OCI-LY1 (cell line): ENCODE measurements around the gene ANKRD33.

Source experiments
- H2AFZ ChIP-seq: fragments of 200-600 bp; sonication (generic), shearing (Covaris generic); 2 replicates; pipeline ENCODE4 v1.6.0; 2014; ENCODE audit warnings: antibody characterized with exemption, mild to moderate bottlenecking, low read length
- H3F3A ChIP-seq: fragments of 200-600 bp; sonication (generic), shearing (Covaris generic); 2 replicates; pipeline ENCODE4 v1.6.0; 2014; ENCODE audit warnings: mild to moderate bottlenecking, antibody characterized with exemption, low read length, moderate library complexity; ENCODE audit not compliant: insufficient read depth
- H3K27ac ChIP-seq: fragments of 200-600 bp; sonication (generic); 2 replicates; pipeline ENCODE4 v1.5.1; 2014; ENCODE audit warnings: low read length, mixed run types, mild to moderate bottlenecking, low read depth; ENCODE audit not compliant: poor library complexity, severe bottlenecking
- H3K27me3 ChIP-seq: fragments of 200-600 bp; sonication (generic); 2 replicates; pipeline ENCODE4 v1.6.0; 2014; ENCODE audit warnings: antibody characterized with exemption, mild to moderate bottlenecking, low read length, moderate library complexity; ENCODE audit not compliant: insufficient read depth
- H3K36me3 ChIP-seq: fragments of 200-600 bp; sonication (generic); 2 replicates; pipeline ENCODE4 v1.6.1; 2014; ENCODE audit warnings: mild to moderate bottlenecking, antibody characterized with exemption, low read length, moderate library complexity, mixed read lengths; ENCODE audit not compliant: insufficient read depth
- H3K4me1 ChIP-seq: fragments of 200-600 bp; sonication (generic); 2 replicates; pipeline ENCODE4 v1.5.1; 2014; ENCODE audit warnings: mild to moderate bottlenecking, low read length, moderate library complexity; ENCODE audit not compliant: insufficient read depth, severe bottlenecking
- H3K4me2 ChIP-seq: fragments of 200-600 bp; sonication (generic), shearing (Covaris generic); 2 replicates; pipeline ENCODE4 v1.6.1; 2014; ENCODE audit warnings: low read length
- H3K4me3 ChIP-seq: fragments of 200-600 bp; sonication (generic); 2 replicates; pipeline ENCODE4 v1.5.1; 2014; ENCODE audit warnings: low read length, low read depth, mild to moderate bottlenecking, mixed read lengths; ENCODE audit not compliant: poor library complexity, severe bottlenecking
- H3K79me2 ChIP-seq: fragments of 200-600 bp; shearing (Covaris generic); 2 replicates; pipeline ENCODE4 v1.6.1; 2016; ENCODE audit warnings: mixed run types, low read length, mixed read lengths; ENCODE audit not compliant: insufficient read depth
- H3K9ac ChIP-seq: fragments of 200-600 bp; sonication (generic), shearing (Covaris generic); 2 replicates; pipeline ENCODE4 v1.6.1; 2014; ENCODE audit warnings: mild to moderate bottlenecking, low read length, mixed read lengths
- H3K9me2 ChIP-seq: fragments of 200-600 bp; sonication (generic), shearing (Covaris generic); 2 replicates; pipeline ENCODE4 v1.6.1; 2014; ENCODE audit warnings: low read depth, mild to moderate bottlenecking, low read length, mixed read lengths
- H3K9me3 ChIP-seq: fragments of 200-600 bp; shearing (Covaris generic); 2 replicates; pipeline ENCODE4 v1.6.1; 2014; ENCODE audit warnings: low read length, mixed read lengths
- H4K20me1 ChIP-seq: fragments of 200-600 bp; sonication (generic), shearing (Covaris generic); 2 replicates; pipeline ENCODE4 v1.6.0; 2016; ENCODE audit warnings: mild to moderate bottlenecking, low read length; ENCODE audit not compliant: insufficient read depth
- CTCF ChIP-seq: fragments of 200-600 bp; sonication (generic), shearing (Covaris generic); IDR thresholded peaks from 2 replicates; pipeline ENCODE4 v1.5.1; 2017; ENCODE audit warnings: mild to moderate bottlenecking, antibody characterized with exemption, low read length, moderate library complexity, mixed read lengths
- EZH2 ChIP-seq: fragments of 200-600 bp; sonication (generic), shearing (Covaris generic); IDR thresholded peaks from 2 replicates; pipeline ENCODE4 v1.8.0; 2017; ENCODE audit warnings: borderline replicate concordance, mixed run types, mild to moderate bottlenecking, antibody characterized with exemption, low read length, moderate library complexity, mixed read lengths

Gene ANKRD33

GRCh38 chr12:51910691-51911090 is 22.8 kb downstream of the ANKRD33 start:
- no peaks in the 10 kb centered on the region for H3K9me3 ChIP-seq
- H3K27me3 ChIP-seq = peaks cover 4% of the 10 kb centered on the region; the same call in 1 of the 2 replicates
- H3K4me3 ChIP-seq = no peak overlapping the region
- H3F3A ChIP-seq = no peaks in the 10 kb centered on the region
- TF ChIP-seq EZH2 (no peak), CTCF (no peak)
- H3K36me3 ChIP-seq = no peaks in the 10 kb centered on the region
- no peak overlapping the region for H2AFZ ChIP-seq
- no peaks in the 10 kb centered on the region for H3K9me2 ChIP-seq
- H3K27ac ChIP-seq = no peak overlapping the region
- H3K79me2 ChIP-seq = no peaks in the 10 kb centered on the region
- no peaks in the 10 kb centered on the region for H4K20me1 ChIP-seq
- H3K4me2 ChIP-seq = no peak overlapping the region
- no peaks in the 10 kb centered on the region for H3K4me1 ChIP-seq
- no peak overlapping the region for H3K9ac ChIP-seq

GRCh38 chr12:51911307-51911706 is 23.4 kb downstream of the ANKRD33 start:
- Histone ChIP-seq H3K9ac (no peak overlapping the region), H4K20me1 (no peaks in the 10 kb centered on the region), H3K9me2 (no peaks in the 10 kb centered on the region), H2AFZ (no peak overlapping the region), H3K4me1 (no peaks in the 10 kb centered on the region), H3K27me3 (peaks cover 4% of the 10 kb centered on the region; the same call in 1 of the 2 replicates), H3K9me3 (no peaks in the 10 kb centered on the region), H3K36me3 (no peaks in the 10 kb centered on the region), H3K79me2 (no peaks in the 10 kb centered on the region), H3K27ac (no peak overlapping the region), H3F3A (no peaks in the 10 kb centered on the region), H3K4me3 (no peak overlapping the region), H3K4me2 (no peak overlapping the region)
- TF ChIP-seq EZH2 (no peak), CTCF (no peak)

- no peaks in the 10 kb centered on the region for H3K9me3 ChIP-seq
- no peak overlapping the region for H3K27ac ChIP-seq
- H2AFZ ChIP-seq = no peak overlapping the region
- H3K79me2 ChIP-seq = no peaks in the 10 kb centered on the region
- no peaks in the 10 kb centered on the region for H3K36me3 ChIP-seq
- H3K27me3 ChIP-seq = peaks cover 4% of the 10 kb centered on the region; the same call in 1 of the 2 replicates
- H3K9ac ChIP-seq = no peak overlapping the region
- H3F3A ChIP-seq = no peaks in the 10 kb centered on the region
- H3K4me1 ChIP-seq = no peaks in the 10 kb centered on the region
- H3K4me3 ChIP-seq = no peak overlapping the region
- H3K4me2 ChIP-seq = no peak overlapping the region
- H4K20me1 ChIP-seq = no peaks in the 10 kb centered on the region
- H3K9me2 ChIP-seq = no peaks in the 10 kb centered on the region
- TF ChIP-seq CTCF (no peak), EZH2 (no peak)
Measured at GRCh38 chr12:51911788-51912711, 24.1 kb downstream of the ANKRD33 start.
